Natural killer cell treated with Interleukin-12 subunit alpha and Interleukin-12 subunit beta and Interleukin-15 and Interleukin-18, amount 100 ng/mL, for 72 hours (primary cell): ENCODE data around the gene CHD9NB. TPM values are rescaled to one million over a fixed set of nuclear protein-coding genes. Genes with fewer than 3 reads are reported as not detected.

Experiments
- ATAC-seq, 2 donors: fragments of 150-1000 bp; cut with Tn5 transposase in 1 of 2; sonication (Bioruptor Pico), chemical (Tn5 transposase) in 1 of 2; 2 replicates each; pipeline ENCODE4 v1.10.0; 2021
- DNase-seq: peaks from one replicate; pipeline ENCODE4 v3.0.0; 2022; ENCODE audit warnings: low spot score
- H3K27ac Mint-ChIP-seq, 2 donors: 1 replicate in 1 of 2; 2 replicates in 1 of 2; pipeline ENCODE4 v1.8.0; 2022; ENCODE audit warnings: mixed read lengths in 2 of 2, mild to moderate bottlenecking in 1 of 2, moderate library complexity in 1 of 2
- H3K27me3 Mint-ChIP-seq, 2 donors: 1 replicate in 1 of 2; 2 replicates in 1 of 2; pipeline ENCODE4 v1.8.0; 2022; ENCODE audit warnings: mixed read lengths in 2 of 2
- H3K36me3 Mint-ChIP-seq: one replicate; pipeline ENCODE4 v1.8.0; 2022; ENCODE audit warnings: mixed read lengths
- H3K4me1 Mint-ChIP-seq, 2 donors: 1 replicate in 1 of 2; 2 replicates in 1 of 2; pipeline ENCODE4 v1.8.0; 2022; ENCODE audit warnings: low read depth in 2 of 2, mixed read lengths in 2 of 2, mild to moderate bottlenecking in 1 of 2
- H3K4me3 Mint-ChIP-seq: one replicate; pipeline ENCODE4 v1.8.0; 2022; ENCODE audit warnings: mixed read lengths
- H3K9me3 Mint-ChIP-seq: 2 replicates; pipeline ENCODE4 v1.8.0; 2022; ENCODE audit warnings: mixed read lengths
- total RNA-seq, 2 donors: library from RNA; stranded (reverse); gene quantifications; one replicate each; pipeline ENCODE4 v1.2.3, GENCODE V29; 2022

Gene CHD9NB
- total RNA-seq, result under 1 TPM in 1 of 2 donors, not detected in 1; 0.17 TPM

- no peak for DNase-seq
- peak within 1 kb of the TSS; percentile 33 to 61 for H3K27ac Mint-ChIP-seq
These were observed at the start of gene CHD9NB for GRCh38 chr16:53052519-53053501. Gene CHD9NB, minus strand, starts transcription at chr16:53052897. Its CDS starts 8,739 bp downstream, at chr16:53044158.

DNA sequence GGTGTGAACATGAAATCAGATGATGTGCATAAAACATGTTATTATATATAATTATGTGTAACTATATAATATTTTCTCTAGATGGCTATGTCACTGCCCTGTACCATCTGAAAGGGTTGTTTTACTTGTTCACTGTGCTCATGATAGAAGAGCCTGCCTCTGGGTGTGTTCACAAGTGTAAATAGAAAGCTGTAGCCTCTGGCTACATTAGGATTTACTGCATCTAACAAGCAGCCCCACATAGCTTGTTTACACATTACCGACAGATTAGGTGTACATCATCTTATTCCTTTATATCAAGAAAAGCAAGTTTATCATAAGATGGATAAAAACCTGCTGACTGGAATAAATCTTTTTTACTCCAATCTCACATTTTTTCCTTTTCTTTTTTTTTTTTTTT, 48.2 kb upstream of the CHD9NB start:
- ATAC-seq, result no peak

More at GRCh38 chr16:53052519-53053501, at the start of gene CHD9NB:
- Mint-ChIP-seq H3K4me3 (peak within 1 kb of the TSS; percentile 30), H3K27me3 (peaks cover 0 to 3% of the 10 kb centered on the region in 2 donors), H3K4me1 (peaks cover 17 to 26% of the 10 kb centered on the region in 2 donors), H3K9me3 (no peaks in the 10 kb centered on the region), H3K36me3 (no peaks in the 10 kb centered on the region)
- peak; percentile 34 to 41 for ATAC-seq

GRCh38 chr16:53100131-53100748, 47.5 kb upstream of the CHD9NB start:
- no peak for DNase-seq
- Mint-ChIP-seq H3K9me3 (no peaks in the 10 kb centered on the region), H3K27ac (no peak overlapping the region), H3K27me3 (no peaks in the 10 kb centered on the region), H3K4me1 (peaks cover 20 to 21% of the 10 kb centered on the region in 2 donors), H3K4me3 (peak overlapping the region; percentile 82), H3K36me3 (no peaks in the 10 kb centered on the region)
- no peak for ATAC-seq

More for the DNA sequence above, 48.2 kb upstream of the CHD9NB start:
- DNase-seq, result no peak
- Mint-ChIP-seq H3K36me3 (no peaks in the 10 kb centered on the region), H3K4me1 (peaks cover 20 to 21% of the 10 kb centered on the region in 2 donors), H3K27me3 (no peaks in the 10 kb centered on the region), H3K4me3 (peak overlapping the region; percentile 30), H3K9me3 (no peaks in the 10 kb centered on the region), H3K27ac (no peak overlapping the region)

DNA sequence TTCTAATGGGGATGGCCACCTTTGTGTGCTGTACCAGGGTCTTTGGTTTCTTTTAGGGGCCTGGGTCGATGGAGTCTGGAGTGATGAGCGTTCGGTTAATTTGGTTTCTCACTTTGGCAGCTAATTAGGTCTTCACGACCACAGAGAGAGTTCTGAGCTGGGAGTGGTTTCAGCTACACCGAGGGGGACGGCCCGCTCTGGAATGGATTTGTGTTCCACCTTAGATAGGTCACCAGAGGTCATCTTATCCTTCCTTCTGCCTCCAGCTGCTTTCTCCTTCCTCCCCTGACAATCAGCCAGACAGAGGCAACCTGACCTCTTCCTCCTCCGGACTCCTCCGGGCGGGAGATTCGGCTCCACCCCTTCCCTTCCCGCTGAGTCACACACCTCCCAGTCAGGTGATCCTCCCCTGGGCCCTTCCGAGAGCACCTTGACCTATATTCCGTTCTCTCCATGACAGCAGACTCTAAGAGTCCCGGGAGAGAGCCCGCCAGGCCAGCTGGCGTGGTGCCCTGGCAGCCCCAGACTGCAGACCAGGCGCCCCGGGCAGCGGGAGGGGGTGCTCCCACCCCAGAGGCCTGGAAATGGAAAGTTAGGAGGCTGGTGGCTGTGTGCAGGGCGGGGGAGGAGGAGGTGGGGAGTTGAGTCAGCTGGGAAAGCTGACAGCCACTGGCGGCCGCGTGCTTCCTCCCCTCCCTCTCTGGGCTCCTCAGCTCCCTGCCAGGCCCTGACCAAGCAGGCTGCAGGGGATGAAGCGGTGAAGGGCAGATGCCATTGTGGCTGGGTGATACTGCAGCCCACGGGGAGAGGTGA, 46.8 kb upstream of the CHD9NB start:
- no peaks in the 10 kb centered on the region for H3K36me3 Mint-ChIP-seq
- peak; percentile 71 to 79 for ATAC-seq
- DNase-seq, result peak; percentile 76
- peaks cover 21 to 24% of the 10 kb centered on the region in 2 donors for H3K4me1 Mint-ChIP-seq
- H3K4me3 Mint-ChIP-seq, result peak overlapping the region; percentile 82
- no peaks in the 10 kb centered on the region for H3K27me3 Mint-ChIP-seq
- peak overlapping the region; percentile 78 to 85 for H3K27ac Mint-ChIP-seq
- H3K9me3 Mint-ChIP-seq, result no peaks in the 10 kb centered on the region

DNA sequence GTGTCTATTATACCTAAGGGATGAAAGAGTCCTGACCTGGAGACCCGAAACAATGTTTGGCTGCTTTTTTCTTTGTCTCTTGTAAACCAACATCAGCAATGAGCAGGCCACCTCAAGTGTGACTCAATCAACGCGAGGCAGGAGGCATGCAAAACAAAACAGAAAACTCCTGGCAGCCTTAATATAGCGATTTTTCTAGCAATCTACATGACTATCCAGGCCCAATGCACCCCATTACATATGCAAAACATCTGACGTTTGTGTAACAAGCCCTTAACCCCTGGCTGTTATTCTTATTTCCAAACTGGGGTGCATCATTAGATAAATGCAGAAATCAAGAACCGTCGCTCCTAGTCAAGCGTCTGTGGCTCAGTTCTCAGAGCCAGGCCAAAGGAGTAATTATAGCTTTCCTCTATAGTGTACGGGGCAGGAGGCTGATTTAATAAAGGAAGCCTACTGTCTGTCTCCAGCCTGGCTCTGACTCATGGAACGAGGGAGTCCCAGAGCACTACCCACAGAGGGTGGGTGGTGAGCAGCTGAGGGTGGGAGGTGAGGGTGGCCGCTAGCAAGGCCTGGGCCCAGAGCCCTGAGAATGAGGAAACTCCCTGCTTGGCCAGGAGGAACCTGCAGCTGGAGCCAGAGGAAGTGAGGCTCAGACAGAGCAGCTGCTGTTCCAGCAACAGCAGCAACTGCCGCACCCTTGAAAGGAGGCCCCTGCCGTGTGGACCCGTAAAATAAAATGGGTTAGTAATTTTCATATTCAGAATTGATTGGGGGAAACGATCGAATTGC, 46.0 kb upstream of the CHD9NB start:
- Mint-ChIP-seq H3K27ac (peak overlapping the region; percentile 78 to 85), H3K4me3 (peak overlapping the region; percentile 82), H3K27me3 (no peaks in the 10 kb centered on the region), H3K9me3 (no peaks in the 10 kb centered on the region), H3K36me3 (no peaks in the 10 kb centered on the region), H3K4me1 (peaks cover 28 to 31% of the 10 kb centered on the region in 2 donors)
- DNase-seq (peak; percentile 71), ATAC-seq (peak; percentile 84 to 88)

DNA sequence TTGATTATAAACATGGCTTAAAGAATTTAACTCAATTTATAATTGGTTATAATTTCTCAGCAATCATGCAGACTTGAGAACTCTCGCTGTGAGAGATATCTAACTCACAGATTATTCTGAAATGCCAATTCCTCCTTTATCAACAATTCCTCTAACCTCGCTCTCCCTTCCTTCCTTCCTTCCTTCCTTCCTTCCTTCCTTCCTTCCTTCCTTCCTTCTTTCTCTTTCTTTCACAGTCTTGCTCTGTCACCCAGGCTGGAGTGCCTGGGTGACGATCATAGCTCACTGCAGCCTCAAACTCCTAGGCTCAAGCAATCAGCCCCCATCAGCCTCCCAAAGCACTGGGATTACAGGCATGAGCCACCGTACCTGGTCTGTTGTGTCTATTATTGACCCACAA, 44.5 kb upstream of the CHD9NB start:
- Mint-ChIP-seq H3K27me3 (no peaks in the 10 kb centered on the region), H3K4me1 (peaks cover 36 to 39% of the 10 kb centered on the region in 2 donors), H3K9me3 (no peaks in the 10 kb centered on the region), H3K27ac (peak overlapping the region in 1 of 2 donors; percentile 15), H3K36me3 (no peaks in the 10 kb centered on the region), H3K4me3 (no peak overlapping the region)
- DNase-seq (no peak), ATAC-seq (no peak)

DNA sequence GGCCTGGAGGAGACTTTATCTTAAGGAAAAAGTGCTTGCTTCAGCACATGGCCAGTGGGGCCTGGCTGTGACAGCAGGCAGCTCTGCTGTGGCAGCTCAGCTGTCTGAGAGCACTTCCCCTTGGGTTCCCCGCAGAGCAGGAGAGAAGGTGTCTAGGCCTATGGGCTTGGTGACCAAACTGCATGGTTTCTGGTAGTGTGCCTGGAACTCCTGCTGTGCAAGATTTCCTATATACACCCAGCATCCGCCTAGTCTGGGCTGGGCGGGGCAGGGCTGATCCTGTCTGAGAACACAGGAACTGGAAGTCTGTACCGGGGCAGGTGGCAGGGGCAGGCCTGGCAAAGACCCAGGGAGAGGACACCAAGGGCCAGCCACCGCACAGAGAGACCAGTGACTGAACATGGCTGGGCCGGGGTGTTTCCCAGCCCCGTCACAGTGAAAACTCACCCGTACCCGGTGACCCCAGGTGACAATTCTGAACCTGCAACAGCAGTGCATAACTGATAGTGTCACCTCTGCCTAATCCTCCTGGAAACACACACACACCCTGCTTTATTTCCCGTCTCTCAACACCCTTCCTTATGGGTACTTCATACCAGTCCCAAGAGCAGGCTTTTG, 41.4 kb upstream of the CHD9NB start:
- Mint-ChIP-seq H3K4me1 (peaks cover 52 to 59% of the 10 kb centered on the region in 2 donors), H3K9me3 (no peaks in the 10 kb centered on the region), H3K27me3 (peaks cover 0 to 2% of the 10 kb centered on the region in 2 donors), H3K4me3 (no peak overlapping the region), H3K27ac (peak overlapping the region; percentile 31 to 46), H3K36me3 (no peaks in the 10 kb centered on the region)
- ATAC-seq, result peak; percentile 25 to 31
- no peak for DNase-seq

DNA sequence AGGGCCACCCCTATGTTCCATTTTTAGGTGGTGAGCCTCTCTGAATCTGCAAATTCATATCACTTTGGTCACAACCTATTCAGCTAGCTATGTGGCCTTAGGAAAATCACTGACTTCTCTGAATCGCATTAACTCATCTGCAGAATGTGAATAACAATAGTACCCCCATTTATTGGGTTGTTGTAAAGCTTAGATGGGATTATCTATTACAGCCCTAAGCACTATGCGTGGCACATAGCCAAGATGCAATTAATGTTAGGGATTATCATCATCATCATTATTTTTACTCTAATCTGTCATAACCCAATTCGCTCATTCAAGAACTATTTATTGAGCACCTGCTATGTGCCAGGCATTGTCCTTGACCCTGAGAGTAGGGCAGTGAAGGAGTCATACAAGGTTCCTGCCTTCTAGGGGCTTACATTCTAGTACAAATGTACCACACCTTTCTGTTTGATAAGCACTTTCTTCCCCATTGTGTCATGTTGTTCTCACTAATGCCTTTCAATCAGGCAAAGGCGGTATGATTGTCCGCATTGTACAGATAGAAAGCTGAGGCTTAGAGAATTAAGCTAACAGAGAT, 40.6 kb upstream of the CHD9NB start:
- ATAC-seq (no peak), DNase-seq (no peak)
- no peaks in the 10 kb centered on the region for H3K36me3 Mint-ChIP-seq
- H3K27ac Mint-ChIP-seq, result peak overlapping the region; percentile 31 to 46
- no peak overlapping the region for H3K4me3 Mint-ChIP-seq
- H3K27me3 Mint-ChIP-seq, result peaks cover 0 to 2% of the 10 kb centered on the region in 2 donors
- peaks cover 45 to 51% of the 10 kb centered on the region in 2 donors for H3K4me1 Mint-ChIP-seq
- H3K9me3 Mint-ChIP-seq, result no peaks in the 10 kb centered on the region

DNA sequence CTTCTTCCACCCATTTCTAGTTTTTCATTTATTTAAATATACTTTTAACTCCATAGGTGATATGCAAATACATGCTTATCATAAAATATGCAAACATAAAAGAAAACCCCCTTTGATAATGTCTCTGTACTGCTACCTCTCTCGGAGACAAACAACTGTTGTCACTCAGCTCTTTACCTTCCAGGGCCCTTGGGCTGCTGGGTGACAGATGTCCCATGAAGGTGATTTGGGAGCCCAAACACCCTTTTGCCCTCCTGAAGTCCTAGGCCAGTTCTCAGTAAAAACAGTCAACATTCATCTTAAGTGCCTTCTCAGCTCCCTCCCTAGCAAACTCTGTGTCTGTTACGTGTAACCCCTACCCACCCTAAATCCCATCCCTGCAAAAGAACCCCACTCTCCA, 39.6 kb upstream of the CHD9NB start:
- no peaks in the 10 kb centered on the region for H3K9me3 Mint-ChIP-seq
- no peak for DNase-seq
- H3K36me3 Mint-ChIP-seq, result no peaks in the 10 kb centered on the region
- H3K27me3 Mint-ChIP-seq, result peaks cover 0 to 2% of the 10 kb centered on the region in 2 donors
- no peak overlapping the region for H3K4me3 Mint-ChIP-seq
- H3K27ac Mint-ChIP-seq, result peak overlapping the region in 1 of 2 donors; percentile 53
- no peak for ATAC-seq
- H3K4me1 Mint-ChIP-seq, result peaks cover 43 to 48% of the 10 kb centered on the region in 2 donors

- ATAC-seq (peak in 1 of 2 donors; percentile 56), DNase-seq (no peak)
- peaks cover 42 to 46% of the 10 kb centered on the region in 2 donors for H3K4me1 Mint-ChIP-seq
- H3K9me3 Mint-ChIP-seq, result no peaks in the 10 kb centered on the region
- H3K4me3 Mint-ChIP-seq, result peak overlapping the region; percentile 85
- peaks cover 0 to 2% of the 10 kb centered on the region in 2 donors for H3K27me3 Mint-ChIP-seq
- H3K27ac Mint-ChIP-seq, result peak overlapping the region; percentile 13 to 53
- H3K36me3 Mint-ChIP-seq, result no peaks in the 10 kb centered on the region
These were observed 38.9 kb upstream of the CHD9NB start for GRCh38 chr16:53091466-53092211.

DNA sequence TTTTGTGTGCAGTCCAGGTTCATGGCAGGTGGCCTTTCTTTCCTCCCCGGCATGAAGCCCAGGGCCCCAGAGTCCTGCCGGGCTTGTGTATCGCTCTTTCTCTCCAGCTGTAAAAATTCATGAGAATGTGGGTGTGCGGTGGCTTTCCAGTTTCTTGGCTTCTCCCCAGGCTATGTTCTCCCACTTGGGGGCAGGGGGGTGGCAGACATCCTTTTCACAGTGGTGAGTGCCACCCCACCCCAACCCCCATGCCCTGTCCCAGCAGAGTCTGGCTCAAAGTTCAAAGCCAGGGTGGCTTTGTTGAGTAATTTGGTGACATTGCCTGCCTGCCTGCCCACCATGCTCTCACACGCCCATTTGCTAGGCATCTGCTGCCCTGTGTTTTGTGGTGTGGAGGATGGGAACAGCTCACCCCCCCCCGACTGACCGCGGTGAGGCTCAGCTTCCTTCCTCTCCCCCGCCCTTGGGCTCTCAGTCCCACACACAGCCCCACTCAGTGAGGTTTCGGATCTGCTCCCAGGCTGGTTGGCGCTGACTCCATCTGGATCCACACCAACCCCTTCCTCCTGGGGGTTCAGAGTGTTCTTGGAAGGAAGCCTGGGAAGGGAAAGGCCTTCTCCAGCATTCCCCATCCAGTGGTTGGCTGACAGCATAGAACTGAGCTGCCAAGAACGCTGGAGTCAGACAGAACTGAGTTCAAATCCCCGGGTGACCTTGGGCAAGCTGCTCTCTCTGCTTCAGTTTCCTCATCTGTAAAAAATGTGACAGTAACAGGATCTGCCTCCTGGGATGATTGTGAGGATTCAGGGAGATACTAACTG, 38.1 kb upstream of the CHD9NB start:
- H3K4me1 Mint-ChIP-seq, result peaks cover 42 to 47% of the 10 kb centered on the region in 2 donors
- DNase-seq (peak; percentile 65), ATAC-seq (peak; percentile 78 to 90)
- peak overlapping the region; percentile 85 for H3K4me3 Mint-ChIP-seq
- H3K27ac Mint-ChIP-seq, result peak overlapping the region; percentile 13 to 53
- H3K9me3 Mint-ChIP-seq, result no peaks in the 10 kb centered on the region
- peaks cover 0 to 2% of the 10 kb centered on the region in 2 donors for H3K27me3 Mint-ChIP-seq
- no peaks in the 10 kb centered on the region for H3K36me3 Mint-ChIP-seq
